Sigmoid colon (tissue), 7 donors: Measurements from ENCODE around the gene KRTAP5-9. TPM values are rescaled to one million over a fixed set of nuclear protein-coding genes. Genes with fewer than 3 reads are reported as not detected.

Experiments
- DNase-seq: peaks from one replicate; pipeline ENCODE4 v3.0.0-alpha.2; 2019
- H3K27ac ChIP-seq, 4 donors: fragments of 200-600 bp; sonication (generic); one replicate each; pipeline ENCODE4 v1.5.1; 2016 to 2019; ENCODE audit warnings: mild to moderate bottlenecking in 1 of 4
- H3K27me3 ChIP-seq, 3 donors: fragments of 200-600 bp; sonication (generic); one replicate each; pipeline ENCODE4 v1.5.1; 2019; ENCODE audit warnings: mild to moderate bottlenecking in 1 of 3
- H3K36me3 ChIP-seq, 4 donors: fragments of 200-600 bp; sonication (generic); one replicate each; pipeline ENCODE4 v1.5.1; 2016 to 2019
- H3K4me1 ChIP-seq, 4 donors: fragments of 200-600 bp; sonication (generic); one replicate each; pipeline ENCODE4 v1.5.1; 2017 to 2019
- H3K4me3 ChIP-seq, 4 donors: fragments of 200-600 bp; sonication (generic); one replicate each; pipeline ENCODE4 v1.5.1; 2017 to 2019; ENCODE audit warnings: mild to moderate bottlenecking in 2 of 4, moderate library complexity in 1 of 4
- H3K9me3 ChIP-seq, 4 donors: fragments of 200-600 bp in 3 of 4; sonication (generic) in 3 of 4; one replicate each; pipeline versions ENCODE4 v1.5.1 to v1.6.1; 2013 to 2019
- EP300 ChIP-seq, 4 donors: sonication (generic); formaldehyde crosslinking; IDR thresholded peaks; one replicate each; pipeline ENCODE4 v1.6.1; 2017; ENCODE audit warnings: antibody characterized with exemption in 4 of 4
- POLR2A ChIP-seq, 2 donors: fragments of 450-650 bp; IDR thresholded peaks; one replicate each; pipeline ENCODE4 v1.6.1; 2016; ENCODE audit warnings: antibody characterized with exemption in 2 of 2, mild to moderate bottlenecking in 2 of 2, moderate library complexity in 2 of 2
- POLR2AphosphoS5 ChIP-seq, 4 donors: sonication (generic); formaldehyde crosslinking; IDR thresholded peaks; one replicate each; pipeline ENCODE4 v1.6.1; 2017; ENCODE audit warnings: antibody characterized with exemption in 4 of 4
- WGBS, 2 donors: extraction: QIAGEN DNeasy Blood & Tissue Kit; methylation state at CpG; one replicate each; pipeline ENCODE4 v1.1.7; 2013; 5-methylcytosine and 5-hydroxymethylcytosine counted together
- intact Hi-C: fragments of 100-400 bp; cut with DNase I; formaldehyde crosslinking; loops from one replicate; pipeline ENCODE4 v1.15.1; 2023
- polyA plus RNA-seq, 3 donors: library from polyadenylated mRNA; stranded (reverse); fragments of 200-250 nt; gene quantifications; one replicate each; pipeline ENCODE4 v1.2.3, GENCODE V29; 2013
- total RNA-seq, 4 donors: library from RNA; depleted of rRNA; stranded (reverse); fragments of >200 nt; gene quantifications; one replicate each; pipeline ENCODE4 v1.1.0, GENCODE V29; 2016
- TF ChIP-seq, protein P1 (sequence below), 4 experiments: fragments of 450-650 bp in 3 of 4; fragments of 200-600 bp in 1 of 4; IDR thresholded peaks; one replicate each; pipeline ENCODE4 v1.5.1; 2016 to 2019; ENCODE audit warnings: antibody characterized with exemption in 4 of 4, mild to moderate bottlenecking in 3 of 4, moderate library complexity in 2 of 4
- donor health status: healthy with polysubstance abuse.
- donor health status: Bipolar disorder and iron deficiency.
- donor health status: healthy.

Gene KRTAP5-9, protein sequence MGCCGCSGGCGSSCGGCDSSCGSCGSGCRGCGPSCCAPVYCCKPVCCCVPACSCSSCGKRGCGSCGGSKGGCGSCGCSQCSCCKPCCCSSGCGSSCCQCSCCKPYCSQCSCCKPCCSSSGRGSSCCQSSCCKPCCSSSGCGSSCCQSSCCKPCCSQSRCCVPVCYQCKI
- total RNA-seq (under 1 TPM in 1 of 4 donors, not detected in 3; 0.66 TPM), polyA plus RNA-seq (under 1 TPM in 1 of 3 donors, not detected in 2; 0.52 TPM)

DNA sequence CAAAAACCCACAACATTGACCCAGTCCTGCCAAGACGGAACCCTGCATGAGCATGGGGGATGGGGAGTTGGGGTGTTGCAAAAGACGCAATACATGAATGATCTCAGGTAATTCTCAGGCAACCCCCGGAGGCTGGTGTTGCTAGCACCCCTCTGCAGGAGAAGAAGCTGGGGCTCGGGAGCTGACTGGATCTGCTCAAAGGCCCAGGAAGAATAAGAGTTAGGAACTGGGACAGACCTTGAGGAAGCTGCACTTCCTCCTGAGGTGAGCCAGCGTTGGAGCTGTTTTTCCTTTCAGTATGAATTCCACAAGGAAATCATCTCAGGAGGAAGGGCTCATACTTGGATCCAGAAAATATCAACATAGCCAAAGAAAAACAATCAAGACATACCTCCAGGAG lies at the start of gene KRTAP5-9:
Gene KRTAP5-9 (plus strand): TSS at position 301 of the 400 bp plus-strand sequence. CDS start 238 bp downstream, outside the sequence.
- 83 to 89% methylated on average over 5 of the region's 5 CpGs for WGBS, 2 donors
- intact Hi-C loops: no loop called here
- no peak within 1 kb of the TSS for H3K27ac ChIP-seq

DNA sequence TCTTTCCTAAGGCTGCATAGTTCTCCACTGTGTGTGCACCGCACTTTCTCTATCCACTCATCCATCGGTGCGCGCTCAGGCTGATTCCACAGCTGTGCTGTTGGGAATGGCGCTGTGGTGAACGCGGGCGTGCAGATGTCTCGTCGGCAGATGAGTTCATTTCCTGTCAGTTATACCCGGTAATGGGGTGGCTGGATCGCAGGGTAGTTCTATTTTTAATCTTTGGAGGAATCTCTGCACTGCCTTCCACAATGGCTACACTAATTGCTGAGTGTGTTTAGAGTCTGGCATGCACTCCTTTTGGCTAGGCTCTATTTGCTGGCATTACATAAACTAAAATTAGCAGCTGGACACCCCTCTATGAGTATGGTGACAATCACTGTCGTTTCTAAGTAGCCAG lies 49.1 kb upstream of the KRTAP5-9 start:
- intact Hi-C loops: no loop called here
- Histone ChIP-seq H3K27ac (no peak overlapping the region), H3K36me3 (peaks cover 9 to 80% (median 47%) of the 10 kb centered on the region in 4 donors), H3K4me1 (no peaks in the 10 kb centered on the region), H3K4me3 (no peak overlapping the region), H3K9me3 (no peaks in the 10 kb centered on the region), H3K27me3 (no peaks in the 10 kb centered on the region)
- TF ChIP-seq POLR2AphosphoS5 (IDR thresholded peaks at IDR 0.05): no peak
- no peak for TF ChIP-seq EP300 (IDR thresholded peaks at IDR 0.05)
- TF ChIP-seq POLR2A (IDR thresholded peaks at IDR 0.05): no peak
- TF ChIP-seq, protein P1, sequence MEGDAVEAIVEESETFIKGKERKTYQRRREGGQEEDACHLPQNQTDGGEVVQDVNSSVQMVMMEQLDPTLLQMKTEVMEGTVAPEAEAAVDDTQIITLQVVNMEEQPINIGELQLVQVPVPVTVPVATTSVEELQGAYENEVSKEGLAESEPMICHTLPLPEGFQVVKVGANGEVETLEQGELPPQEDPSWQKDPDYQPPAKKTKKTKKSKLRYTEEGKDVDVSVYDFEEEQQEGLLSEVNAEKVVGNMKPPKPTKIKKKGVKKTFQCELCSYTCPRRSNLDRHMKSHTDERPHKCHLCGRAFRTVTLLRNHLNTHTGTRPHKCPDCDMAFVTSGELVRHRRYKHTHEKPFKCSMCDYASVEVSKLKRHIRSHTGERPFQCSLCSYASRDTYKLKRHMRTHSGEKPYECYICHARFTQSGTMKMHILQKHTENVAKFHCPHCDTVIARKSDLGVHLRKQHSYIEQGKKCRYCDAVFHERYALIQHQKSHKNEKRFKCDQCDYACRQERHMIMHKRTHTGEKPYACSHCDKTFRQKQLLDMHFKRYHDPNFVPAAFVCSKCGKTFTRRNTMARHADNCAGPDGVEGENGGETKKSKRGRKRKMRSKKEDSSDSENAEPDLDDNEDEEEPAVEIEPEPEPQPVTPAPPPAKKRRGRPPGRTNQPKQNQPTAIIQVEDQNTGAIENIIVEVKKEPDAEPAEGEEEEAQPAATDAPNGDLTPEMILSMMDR (IDR thresholded peaks at IDR 0.05): no peak
- WGBS, 2 donors: 70 to 91% methylated on average over 13 of the region's 13 CpGs
- DNase-seq: no peak

More for the DNA sequence above, at the start of gene KRTAP5-9:
- H3K4me3 ChIP-seq: no peak within 1 kb of the TSS
- TF ChIP-seq POLR2A (IDR thresholded peaks at IDR 0.05) (no peak), POLR2AphosphoS5 (IDR thresholded peaks at IDR 0.05) (no peak), EP300 (IDR thresholded peaks at IDR 0.05) (no peak)
- TF ChIP-seq, protein P1 (IDR thresholded peaks at IDR 0.05): no peak
- no peak for DNase-seq
- H3K36me3 ChIP-seq: no peaks in the 10 kb centered on the region
- H3K27me3 ChIP-seq: peaks cover 0 to 10% (median 6%) of the 10 kb centered on the region in 3 donors
- H3K4me1 ChIP-seq: no peaks in the 10 kb centered on the region
- H3K9me3 ChIP-seq: no peaks in the 10 kb centered on the region

DNA sequence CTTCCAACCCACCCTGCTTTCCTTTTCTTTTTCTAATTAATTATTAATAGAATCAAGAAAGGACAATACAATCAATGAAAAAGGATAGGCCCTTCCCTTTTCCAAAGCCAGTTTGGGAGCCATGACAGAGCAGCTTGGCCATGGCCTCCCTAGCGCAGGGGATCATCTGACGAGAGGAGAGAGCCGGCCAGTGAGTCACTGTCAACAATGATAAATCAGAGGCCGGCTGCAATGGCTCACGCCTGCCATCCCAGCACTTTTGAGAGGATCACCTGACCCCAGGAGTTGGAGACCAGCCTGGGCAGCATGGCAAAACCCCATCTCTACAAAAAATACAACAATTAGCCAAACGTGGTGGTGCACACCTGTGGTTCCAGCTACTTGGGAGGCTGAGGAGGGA lies 48.7 kb upstream of the KRTAP5-9 start:
- WGBS, 2 donors: 94 to 95% methylated on average over 6 of the region's 6 CpGs
- no peak for DNase-seq
- H3K4me1 ChIP-seq: no peaks in the 10 kb centered on the region
- H3K36me3 ChIP-seq: peaks cover 9 to 75% (median 47%) of the 10 kb centered on the region in 4 donors
- TF ChIP-seq POLR2AphosphoS5 (IDR thresholded peaks at IDR 0.05) (no peak), POLR2A (IDR thresholded peaks at IDR 0.05) (no peak), EP300 (IDR thresholded peaks at IDR 0.05) (no peak)
- TF ChIP-seq, protein P1 (IDR thresholded peaks at IDR 0.05): no peak
- no peak overlapping the region for H3K4me3 ChIP-seq
- no peaks in the 10 kb centered on the region for H3K27me3 ChIP-seq
- no peaks in the 10 kb centered on the region for H3K9me3 ChIP-seq
- no peak overlapping the region for H3K27ac ChIP-seq
- intact Hi-C loops: no loop called here

DNA sequence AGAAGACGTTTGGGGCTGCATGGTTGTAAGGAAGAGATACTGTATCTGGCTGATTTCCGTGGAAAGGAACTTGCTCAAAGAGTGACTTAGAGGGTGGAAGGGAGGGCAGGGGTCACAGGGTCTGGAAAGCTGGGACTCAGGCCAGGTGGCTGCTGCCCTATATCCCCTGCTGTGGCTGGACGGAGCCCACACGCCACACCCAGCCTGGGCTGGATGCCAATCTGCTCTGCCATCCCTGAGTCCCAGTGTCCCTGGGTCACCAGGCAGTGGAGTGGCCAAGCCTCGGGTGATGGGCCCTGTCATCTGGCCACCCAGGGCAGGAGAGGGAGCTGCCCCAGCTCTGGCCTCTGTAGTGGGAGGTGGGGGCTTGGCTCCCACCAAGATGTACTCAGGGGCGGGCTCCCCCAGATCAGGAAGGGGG lies 47.6 kb upstream of the KRTAP5-9 start:
- Histone ChIP-seq H3K27ac (no peak overlapping the region), H3K4me1 (no peaks in the 10 kb centered on the region), H3K36me3 (peaks cover 9 to 68% (median 45%) of the 10 kb centered on the region in 4 donors), H3K9me3 (no peaks in the 10 kb centered on the region), H3K4me3 (no peak overlapping the region), H3K27me3 (no peaks in the 10 kb centered on the region)
- WGBS, 2 donors: 40 to 62% methylated on average over 6 of the region's 6 CpGs
- TF ChIP-seq, protein P1 (IDR thresholded peaks at IDR 0.05): no peak
- no peak for TF ChIP-seq EP300 (IDR thresholded peaks at IDR 0.05)
- no peak for TF ChIP-seq POLR2AphosphoS5 (IDR thresholded peaks at IDR 0.05)
- no peak for TF ChIP-seq POLR2A (IDR thresholded peaks at IDR 0.05)
- intact Hi-C loops: no loop called here
- DNase-seq: no peak
